ENCODE results near the gene TRIM41.
"Not testable (repeated sequence)": the region's sequence is repeated elsewhere in the genome, so short reads cannot be mapped to it uniquely, and the experiment has no call there.

DNA sequence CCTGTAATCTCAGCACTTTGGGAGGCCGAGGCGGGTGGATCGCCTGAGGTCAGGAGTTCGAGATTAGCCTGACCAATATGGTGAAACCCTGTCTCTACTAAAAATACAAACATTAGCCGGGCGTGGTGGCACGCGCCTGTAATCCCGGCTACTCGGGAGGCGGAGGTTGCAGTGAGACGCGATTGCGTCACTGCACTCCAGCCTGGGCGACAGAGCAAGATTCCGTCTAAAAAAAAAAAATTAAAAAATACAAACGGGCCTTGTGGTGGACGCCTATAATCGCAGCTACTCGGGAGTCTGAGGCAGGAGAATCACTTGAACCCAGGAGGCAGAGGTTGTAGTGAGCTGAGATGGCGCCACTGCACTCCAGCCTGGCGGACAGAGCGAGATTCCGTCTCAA lies 14.1 kb upstream of the TRIM41 start:
- TF ChIP-seq, protein P1, sequence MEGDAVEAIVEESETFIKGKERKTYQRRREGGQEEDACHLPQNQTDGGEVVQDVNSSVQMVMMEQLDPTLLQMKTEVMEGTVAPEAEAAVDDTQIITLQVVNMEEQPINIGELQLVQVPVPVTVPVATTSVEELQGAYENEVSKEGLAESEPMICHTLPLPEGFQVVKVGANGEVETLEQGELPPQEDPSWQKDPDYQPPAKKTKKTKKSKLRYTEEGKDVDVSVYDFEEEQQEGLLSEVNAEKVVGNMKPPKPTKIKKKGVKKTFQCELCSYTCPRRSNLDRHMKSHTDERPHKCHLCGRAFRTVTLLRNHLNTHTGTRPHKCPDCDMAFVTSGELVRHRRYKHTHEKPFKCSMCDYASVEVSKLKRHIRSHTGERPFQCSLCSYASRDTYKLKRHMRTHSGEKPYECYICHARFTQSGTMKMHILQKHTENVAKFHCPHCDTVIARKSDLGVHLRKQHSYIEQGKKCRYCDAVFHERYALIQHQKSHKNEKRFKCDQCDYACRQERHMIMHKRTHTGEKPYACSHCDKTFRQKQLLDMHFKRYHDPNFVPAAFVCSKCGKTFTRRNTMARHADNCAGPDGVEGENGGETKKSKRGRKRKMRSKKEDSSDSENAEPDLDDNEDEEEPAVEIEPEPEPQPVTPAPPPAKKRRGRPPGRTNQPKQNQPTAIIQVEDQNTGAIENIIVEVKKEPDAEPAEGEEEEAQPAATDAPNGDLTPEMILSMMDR (IDR thresholded peaks at IDR 0.05), result not testable (repeated sequence)
- not testable (repeated sequence) for TF ChIP-seq POLR2A, POLR2AphosphoS5, EP300 (IDR thresholded peaks at IDR 0.05)
